Measurements from ENCODE around the gene ARL6IP4.

Gene ARL6IP4

DNA sequence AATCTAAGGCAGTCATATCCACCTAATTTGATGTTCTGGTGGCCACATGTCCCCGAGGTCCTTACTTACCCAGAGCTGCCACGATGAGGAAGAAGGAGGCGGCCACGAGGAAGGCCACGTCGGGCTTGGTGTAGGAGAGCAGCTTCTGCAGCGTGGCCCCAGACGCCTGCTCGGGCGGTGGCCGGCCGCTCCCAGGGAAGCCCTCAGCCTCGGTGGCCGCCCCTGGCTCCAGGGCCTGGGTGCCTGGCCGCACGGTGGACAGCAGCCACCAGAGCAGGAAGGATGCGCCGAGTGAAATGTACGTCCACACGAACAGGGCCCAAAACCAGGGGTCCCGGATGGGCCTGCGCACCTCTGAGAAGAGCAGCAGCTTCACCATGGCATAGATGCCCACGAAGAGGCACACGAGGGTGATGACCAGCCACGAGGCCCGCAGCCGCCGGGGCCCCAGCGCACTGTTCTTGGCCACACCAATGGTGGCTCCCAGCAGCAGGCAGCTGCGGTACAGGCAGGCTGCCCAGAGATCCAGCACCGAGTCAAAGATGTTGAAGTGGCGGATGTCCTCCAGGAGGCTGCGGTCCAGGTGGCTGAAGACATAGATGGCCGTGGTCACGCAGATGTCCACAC, 20.8 kb upstream of the ARL6IP4 start:
- no peak overlapping the region for H3K27ac ChIP-seq
- TF ChIP-seq, protein P1, sequence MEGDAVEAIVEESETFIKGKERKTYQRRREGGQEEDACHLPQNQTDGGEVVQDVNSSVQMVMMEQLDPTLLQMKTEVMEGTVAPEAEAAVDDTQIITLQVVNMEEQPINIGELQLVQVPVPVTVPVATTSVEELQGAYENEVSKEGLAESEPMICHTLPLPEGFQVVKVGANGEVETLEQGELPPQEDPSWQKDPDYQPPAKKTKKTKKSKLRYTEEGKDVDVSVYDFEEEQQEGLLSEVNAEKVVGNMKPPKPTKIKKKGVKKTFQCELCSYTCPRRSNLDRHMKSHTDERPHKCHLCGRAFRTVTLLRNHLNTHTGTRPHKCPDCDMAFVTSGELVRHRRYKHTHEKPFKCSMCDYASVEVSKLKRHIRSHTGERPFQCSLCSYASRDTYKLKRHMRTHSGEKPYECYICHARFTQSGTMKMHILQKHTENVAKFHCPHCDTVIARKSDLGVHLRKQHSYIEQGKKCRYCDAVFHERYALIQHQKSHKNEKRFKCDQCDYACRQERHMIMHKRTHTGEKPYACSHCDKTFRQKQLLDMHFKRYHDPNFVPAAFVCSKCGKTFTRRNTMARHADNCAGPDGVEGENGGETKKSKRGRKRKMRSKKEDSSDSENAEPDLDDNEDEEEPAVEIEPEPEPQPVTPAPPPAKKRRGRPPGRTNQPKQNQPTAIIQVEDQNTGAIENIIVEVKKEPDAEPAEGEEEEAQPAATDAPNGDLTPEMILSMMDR (conservative IDR thresholded peaks at IDR 0.05), result no peak

DNA sequence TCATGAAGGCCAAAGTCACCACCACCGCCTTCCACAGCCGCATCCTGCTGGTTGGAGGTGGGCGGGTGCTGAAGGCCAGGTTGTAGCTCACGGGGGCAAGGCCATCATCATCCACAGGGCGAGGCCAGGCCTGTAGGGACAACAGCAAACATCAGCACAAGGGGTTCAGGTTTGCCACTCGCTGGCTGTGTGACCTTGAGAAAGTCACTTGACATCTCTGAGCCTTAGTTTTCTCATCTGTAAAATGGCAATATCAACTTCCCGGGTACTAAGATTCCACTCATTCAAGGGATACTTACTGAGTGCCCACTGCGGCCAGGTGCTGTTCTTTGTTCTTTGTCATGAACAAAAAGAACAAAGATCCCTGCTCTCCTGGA, 20.3 kb upstream of the ARL6IP4 start:
- TF ChIP-seq, protein P1 (conservative IDR thresholded peaks at IDR 0.05), result no peak
- no peak overlapping the region for H3K27ac ChIP-seq

GRCh38 chr12:122961531-122962329, 18.8 kb upstream of the ARL6IP4 start:
- TF ChIP-seq, protein P1 (conservative IDR thresholded peaks at IDR 0.05), result no peak
- H3K27ac ChIP-seq, result peak overlapping the region; percentile 62

DNA sequence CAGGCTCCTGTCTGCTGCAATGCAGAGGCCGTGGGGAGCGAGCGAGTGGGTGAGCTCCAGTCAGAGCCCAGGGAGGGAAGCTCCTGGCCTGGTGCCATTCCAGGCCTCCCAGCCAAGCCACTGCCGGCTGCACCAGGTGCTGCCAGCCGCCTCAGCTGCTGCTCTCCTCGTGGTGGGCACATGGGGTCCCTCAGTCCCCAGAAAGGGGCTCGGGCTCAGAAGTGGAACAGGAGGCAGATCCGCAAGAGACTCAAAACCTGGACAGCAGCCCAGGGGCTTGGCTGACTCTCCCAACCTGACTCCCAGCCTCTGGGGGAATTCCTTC, 16.6 kb upstream of the ARL6IP4 start:
- H3K27ac ChIP-seq, result no peak overlapping the region
- TF ChIP-seq, protein P1 (conservative IDR thresholded peaks at IDR 0.05), result no peak

DNA sequence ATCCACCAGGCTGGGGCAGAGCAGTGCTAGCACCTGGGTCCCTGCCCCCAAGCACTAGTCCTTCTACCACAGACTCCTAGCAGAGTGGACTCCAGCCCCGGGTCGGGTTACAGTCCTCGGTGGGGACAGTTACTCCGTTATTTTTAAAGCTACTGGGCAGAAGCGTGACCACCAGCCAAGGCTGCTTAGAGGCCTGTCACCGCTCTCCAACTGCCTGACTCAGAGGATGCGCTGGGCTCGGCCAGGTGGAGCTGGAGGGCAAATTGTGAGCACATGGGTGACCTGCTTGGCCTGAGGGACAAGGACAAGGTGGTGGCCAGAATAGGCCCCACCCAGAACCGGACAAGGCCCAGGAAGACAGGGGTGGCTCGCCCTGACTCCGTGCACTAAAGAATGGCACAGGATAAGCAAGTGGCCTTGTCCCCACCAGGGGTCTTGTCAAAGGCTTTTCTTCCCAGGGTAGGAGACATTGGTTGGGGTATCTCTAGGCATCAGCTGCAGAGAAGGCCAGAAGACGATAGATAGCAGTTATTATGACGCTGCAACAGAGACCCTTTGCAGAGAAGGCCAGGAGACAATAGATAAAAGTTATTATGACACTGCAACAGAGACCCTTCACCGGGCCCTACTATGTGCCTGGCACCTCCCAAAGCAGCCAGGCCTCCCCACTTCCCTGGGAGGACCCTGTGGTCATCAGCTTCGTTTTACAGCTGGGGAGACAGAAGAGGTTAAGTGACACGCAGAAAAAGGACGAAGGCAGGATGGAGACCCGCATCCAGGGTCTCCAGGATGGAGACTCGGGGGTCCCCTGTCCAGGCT, 15.8 kb upstream of the ARL6IP4 start:
- peak overlapping the region; percentile 62; the same call in 1 of the 2 replicates for H3K27ac ChIP-seq
- TF ChIP-seq, protein P1 (conservative IDR thresholded peaks at IDR 0.05), result no peak

GRCh38 chr12:122965321-122965751, 15.1 kb upstream of the ARL6IP4 start:
- peak overlapping the region; percentile 62; the same call in 1 of the 2 replicates for H3K27ac ChIP-seq
- TF ChIP-seq, protein P1 (conservative IDR thresholded peaks at IDR 0.05), result no peak
